Subcutaneous adipose tissue (tissue), 4 donors: ENCODE measurements around the gene KRTAP1-3. TPM values are rescaled to one million over a fixed set of nuclear protein-coding genes. Genes with fewer than 3 reads are reported as not detected.

Experiments
- total RNA-seq, 4 donors: library from RNA; depleted of rRNA; stranded (reverse); fragments of >200 nt; gene quantifications; one replicate each; pipeline ENCODE4 v1.1.0, GENCODE V29; 2016
- TF ChIP-seq, protein P1 (sequence below): fragments of 450-650 bp; IDR thresholded peaks from one replicate; pipeline ENCODE4 v1.5.1; 2016; ENCODE audit warnings: low read depth, mild to moderate bottlenecking, control low read depth, antibody characterized with exemption, moderate library complexity

KRTAP1-3 gene
- total RNA-seq, 4 donors from 2014 or later: not detected

DNA sequence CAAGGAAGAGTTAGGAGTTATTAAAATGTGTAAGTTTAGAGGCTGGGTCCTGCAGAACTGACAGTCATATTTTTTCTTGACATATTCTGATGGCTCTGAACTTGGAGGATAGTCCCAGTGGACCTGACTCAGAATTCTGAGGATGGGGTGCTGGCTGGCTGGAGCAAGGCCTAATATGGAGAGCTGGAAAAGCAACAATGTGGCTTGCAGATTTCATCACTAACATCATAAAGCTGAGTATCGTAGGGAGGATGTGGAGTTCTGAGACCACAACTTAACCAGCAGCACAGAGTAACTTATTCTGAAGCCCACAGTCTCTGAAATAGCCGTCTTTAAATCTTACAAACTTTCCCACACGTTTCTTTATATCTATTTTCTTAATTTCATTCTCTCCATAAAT, 10.0 kb downstream of the KRTAP1-3 start:
- TF ChIP-seq, protein P1, sequence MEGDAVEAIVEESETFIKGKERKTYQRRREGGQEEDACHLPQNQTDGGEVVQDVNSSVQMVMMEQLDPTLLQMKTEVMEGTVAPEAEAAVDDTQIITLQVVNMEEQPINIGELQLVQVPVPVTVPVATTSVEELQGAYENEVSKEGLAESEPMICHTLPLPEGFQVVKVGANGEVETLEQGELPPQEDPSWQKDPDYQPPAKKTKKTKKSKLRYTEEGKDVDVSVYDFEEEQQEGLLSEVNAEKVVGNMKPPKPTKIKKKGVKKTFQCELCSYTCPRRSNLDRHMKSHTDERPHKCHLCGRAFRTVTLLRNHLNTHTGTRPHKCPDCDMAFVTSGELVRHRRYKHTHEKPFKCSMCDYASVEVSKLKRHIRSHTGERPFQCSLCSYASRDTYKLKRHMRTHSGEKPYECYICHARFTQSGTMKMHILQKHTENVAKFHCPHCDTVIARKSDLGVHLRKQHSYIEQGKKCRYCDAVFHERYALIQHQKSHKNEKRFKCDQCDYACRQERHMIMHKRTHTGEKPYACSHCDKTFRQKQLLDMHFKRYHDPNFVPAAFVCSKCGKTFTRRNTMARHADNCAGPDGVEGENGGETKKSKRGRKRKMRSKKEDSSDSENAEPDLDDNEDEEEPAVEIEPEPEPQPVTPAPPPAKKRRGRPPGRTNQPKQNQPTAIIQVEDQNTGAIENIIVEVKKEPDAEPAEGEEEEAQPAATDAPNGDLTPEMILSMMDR: no peak

DNA sequence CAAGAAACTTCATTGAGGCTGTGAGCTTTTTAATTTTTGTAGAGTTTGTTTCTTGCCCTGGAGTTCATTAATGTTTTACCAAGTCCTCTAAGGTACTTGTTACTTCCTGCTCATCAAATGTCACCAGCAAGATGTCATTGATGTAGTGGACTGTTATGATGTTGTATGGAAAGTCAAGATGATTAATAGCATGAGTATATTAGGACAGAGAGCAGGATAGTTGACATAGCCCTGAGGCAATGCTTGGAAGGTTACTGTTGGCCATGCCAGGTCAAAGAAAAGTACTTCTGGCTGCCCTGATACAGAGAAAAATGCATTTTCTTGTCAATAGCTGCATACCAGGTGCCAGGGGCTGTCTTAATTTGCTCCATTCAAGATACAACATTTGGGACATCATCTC, 14.3 kb downstream of the KRTAP1-3 start:
- TF ChIP-seq, protein P1: no peak

DNA sequence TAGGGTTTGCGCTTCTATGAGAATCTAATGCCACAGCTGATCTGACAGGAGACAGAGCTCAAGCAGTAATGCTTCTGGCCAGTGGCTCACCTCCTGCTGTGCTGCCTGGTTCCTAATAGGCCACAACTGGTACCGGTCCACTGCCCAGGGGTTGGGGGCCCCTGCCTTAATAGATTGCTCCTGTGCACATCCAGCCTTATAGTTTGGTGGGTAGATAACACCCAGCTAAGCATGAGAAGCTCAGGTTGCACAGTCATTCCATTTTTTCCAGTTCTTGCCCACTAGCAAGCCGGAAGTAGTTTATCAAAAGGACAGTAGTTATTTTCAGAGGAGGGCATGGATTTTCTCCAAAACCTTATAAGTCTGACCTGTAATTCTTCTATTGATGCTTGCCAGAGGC, 15.3 kb downstream of the KRTAP1-3 start:
- TF ChIP-seq, protein P1: no peak

DNA sequence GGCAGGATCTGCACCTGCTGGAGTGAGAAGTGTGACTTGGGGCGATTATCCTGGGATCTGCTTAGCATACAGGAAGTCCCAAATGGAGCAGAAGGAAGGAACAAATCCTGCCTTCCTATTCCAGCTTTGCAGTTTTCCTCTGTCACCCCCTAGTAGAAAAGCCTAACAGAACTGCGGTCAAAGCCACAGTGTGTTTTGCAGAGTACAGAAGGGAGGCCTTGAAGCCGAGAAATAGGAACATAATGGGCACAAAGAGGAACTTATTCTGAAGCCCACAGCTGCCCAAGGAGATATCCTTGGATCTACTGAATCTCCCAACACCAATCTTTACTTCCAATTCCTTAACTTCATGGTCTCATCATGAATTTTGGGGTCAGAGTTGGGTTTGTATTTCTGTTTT, 16.1 kb downstream of the KRTAP1-3 start:
- TF ChIP-seq, protein P1: no peak

DNA sequence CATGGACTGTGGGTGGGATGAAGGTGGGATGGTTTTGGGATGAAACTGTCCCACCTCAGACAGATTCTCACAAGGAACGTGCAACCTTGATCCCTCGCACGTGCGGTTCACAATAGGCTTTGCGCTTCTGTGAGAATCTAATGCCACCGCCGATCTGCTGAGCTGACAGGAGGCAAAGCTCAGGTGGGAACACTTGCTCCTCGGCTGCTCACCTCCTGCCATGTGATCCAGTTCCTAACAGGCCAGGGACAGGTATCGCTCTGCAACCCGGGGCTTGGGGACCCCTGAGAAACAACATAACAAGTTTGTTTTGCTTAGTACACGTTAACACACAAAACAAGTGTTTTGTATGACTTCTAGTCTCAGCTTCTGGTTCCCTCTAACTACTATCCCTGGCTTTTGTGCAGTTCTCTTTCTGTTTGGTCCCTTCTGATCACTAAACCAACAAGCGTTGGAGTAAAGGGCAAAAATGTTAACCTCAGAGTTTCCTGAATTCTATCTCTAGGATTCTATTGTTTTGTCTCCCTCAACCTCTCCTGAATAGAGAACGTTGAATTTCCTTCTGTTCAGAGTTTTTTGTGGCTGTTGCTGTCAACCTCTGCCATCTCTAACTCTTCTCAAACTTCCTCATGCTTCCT, 18.0 kb downstream of the KRTAP1-3 start:
- TF ChIP-seq, protein P1: no peak

DNA sequence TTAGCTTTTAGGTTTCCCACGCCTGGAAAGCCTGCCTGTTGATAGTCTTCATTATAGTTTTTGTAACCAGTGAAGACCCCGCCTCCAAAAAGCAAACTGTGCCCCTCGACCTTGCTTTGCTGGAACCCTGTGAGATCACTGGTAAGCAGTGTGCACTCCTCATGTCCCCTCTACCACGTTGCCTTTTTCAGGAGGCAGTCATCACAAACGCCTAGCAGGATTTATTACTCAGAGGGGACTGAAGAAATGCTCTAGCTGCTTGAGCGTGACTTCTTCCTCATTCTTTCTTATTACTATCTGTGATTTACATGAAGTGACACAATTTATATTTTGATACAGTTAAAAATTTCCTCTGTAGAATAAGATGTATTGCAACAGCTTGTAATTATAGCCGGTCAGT, 19.2 kb downstream of the KRTAP1-3 start:
- TF ChIP-seq, protein P1: no peak

DNA sequence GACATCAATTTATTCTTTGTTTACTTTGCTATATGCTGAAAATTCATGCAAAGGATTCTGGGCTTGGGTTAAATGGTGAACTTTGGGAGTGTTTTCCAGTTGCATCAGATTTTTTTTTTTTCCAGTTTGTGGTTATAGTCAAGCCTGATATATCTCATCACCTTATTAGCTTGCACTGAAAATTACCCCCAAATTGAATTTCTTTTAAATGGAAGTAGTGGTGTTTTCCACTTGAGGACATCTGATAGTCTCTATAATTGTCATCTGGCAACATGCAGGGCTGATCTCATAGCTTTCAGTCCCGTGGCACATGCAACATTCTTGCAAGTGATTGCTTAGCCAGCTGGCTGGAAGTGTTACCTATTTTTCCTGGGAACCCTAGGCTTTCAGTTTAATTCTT, 21.1 kb downstream of the KRTAP1-3 start:
- TF ChIP-seq, protein P1: no peak
